ENCODE measurements around the gene FAF2. TPM values are rescaled to one million over a fixed set of nuclear protein-coding genes. Genes with fewer than 3 reads are reported as not detected.
"Not testable (repeated sequence)": the region's sequence is repeated elsewhere in the genome, so short reads cannot be mapped to it uniquely, and the experiment has no call there.

FAF2 gene
- total RNA-seq, 2 experiments from 2014 or later: 41.7 to 42.9 TPM

DNA sequence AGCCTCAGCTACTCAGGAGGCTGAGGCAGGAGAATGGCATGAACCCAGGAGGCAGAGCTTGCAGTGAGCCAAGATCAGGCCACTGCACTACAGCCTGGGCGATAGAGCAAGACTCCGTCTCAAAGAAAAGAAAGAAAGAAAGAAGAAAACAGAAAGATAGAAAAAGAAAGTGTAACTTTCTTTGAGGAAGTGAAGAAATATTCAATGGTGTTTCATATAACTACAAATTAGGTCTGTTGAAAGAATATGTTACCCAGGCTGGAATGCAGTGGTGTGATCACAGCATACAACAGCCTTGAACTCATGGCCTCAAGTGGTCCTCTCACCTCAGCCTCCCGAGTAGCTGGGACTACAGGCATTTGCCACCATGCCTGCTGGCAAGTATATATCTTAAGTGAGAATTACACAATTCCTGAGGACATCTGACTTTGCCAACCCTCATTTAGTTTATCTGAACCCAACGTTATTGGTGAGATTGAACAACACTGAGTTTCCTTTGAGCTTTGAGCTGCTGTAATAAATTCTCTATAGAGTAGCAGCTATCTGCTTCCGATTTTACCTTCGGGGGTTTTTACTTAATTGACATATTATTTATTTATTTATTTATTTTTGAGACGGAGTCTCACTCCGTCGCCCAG is 2.0 kb upstream of the FAF2 start:
- ChIA-PET POLR2A (interaction anchor here (1.2 kb wide), 1 partner anchor 23 kb away, joined by 3 read pairs; no protein-coding TSS in a partner anchor), CTCF (interaction anchor here (0.6 kb wide), 1 partner anchor 59 kb away, joined by 3 read pairs; no protein-coding TSS in a partner anchor)

DNA sequence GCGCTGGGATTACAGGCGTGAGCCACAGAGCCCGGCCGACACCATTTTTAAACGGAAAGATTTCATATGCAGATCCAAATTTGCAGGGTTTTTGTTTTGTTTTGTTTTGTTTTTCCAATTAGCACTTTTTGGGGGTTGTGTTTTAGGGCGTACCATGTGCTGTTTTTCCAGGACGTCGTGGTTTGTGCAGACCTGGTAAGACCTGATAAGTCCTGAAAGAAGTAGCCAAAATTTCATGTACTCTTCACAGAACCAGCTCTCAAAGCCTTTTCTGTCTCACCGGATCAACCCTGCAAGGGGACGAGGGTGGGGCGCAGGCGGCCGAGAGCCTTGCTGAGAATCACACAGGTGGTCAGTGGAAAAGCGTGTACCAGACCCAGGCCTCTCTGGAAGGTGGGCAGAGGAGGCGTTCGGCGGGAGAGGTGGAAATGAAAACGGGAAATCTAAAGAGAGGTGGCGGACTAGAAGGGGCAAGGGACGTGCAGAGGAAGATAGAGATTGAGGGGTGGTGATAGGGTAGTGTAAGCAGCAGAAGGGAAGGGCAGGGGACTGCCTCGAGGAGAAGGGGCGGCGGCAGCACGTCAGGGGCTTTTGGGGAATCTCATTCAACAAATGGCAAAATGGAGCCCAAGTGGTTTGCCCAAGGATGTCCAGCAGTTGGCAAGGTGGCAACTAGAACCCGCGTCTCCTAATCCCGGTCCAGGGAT is 1.1 kb upstream of the FAF2 start:
- CTCF ChIA-PET: interaction anchor here (0.6 to 2.4 kb wide), 15 partner anchors 9 to 559 kb away, joined by 3 to 16 read pairs (median 4); partner anchors contain the start of genes HIGD2A, KIAA1191, NOP16 and UIMC1
- POLR2A ChIA-PET: interaction anchor here (0.9 to 2.4 kb wide), 8 partner anchors 24 to 200 kb away, joined by 3 to 18 read pairs (median 6); partner anchors contain the start of genes CLTB, RNF44 and TSPAN17

DNA sequence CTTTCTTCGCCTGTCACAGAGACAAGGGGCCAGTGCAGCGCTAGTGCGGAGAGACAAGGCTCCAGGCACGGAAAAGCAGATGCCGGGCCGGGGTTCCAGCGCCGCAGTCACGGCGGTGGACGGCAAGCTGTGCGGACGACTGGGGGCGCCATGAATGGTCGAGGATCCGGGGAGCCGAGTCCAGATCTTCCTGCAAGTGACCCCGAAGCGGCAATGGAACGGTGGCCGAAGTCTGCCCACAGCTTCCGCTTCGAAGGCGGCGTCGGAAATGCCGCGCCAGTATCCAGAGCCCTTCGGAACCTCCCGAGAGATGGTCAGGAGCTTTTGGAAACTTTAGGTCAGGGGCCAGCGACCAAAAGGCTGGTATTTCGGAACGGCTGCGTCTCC is 601 bp upstream of the FAF2 start:
- CTCF ChIA-PET: interaction anchor here (0.7 to 2.4 kb wide), 16 partner anchors 10 to 559 kb away, joined by 3 to 16 read pairs (median 4); partner anchors contain the start of genes HIGD2A, KIAA1191, NOP16 and RNF44
- POLR2A ChIA-PET: interaction anchor here (0.9 to 2.4 kb wide), 8 partner anchors 24 to 200 kb away, joined by 3 to 18 read pairs (median 6); partner anchors contain the start of genes CLTB, RNF44 and TSPAN17

DNA sequence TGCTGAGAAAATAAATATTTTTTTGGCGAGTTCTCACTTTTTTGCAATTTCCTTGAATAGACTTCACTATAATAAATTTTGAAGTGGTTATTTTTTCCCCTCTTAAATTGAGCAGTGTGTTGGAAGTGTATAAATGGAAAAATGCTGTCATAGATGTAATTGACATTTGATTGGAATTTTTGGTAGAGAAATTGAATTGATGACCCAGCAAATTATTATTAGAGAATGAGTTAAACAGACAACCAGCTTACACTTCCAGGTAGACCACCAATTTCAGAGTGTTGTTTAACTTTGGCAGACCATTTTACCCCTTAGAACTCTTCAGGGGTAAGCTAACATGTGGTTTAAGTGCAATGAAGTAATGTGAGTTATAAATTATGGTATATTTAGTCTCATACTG is 1.9 kb downstream of the FAF2 start:
- CTCF ChIA-PET: no interaction called here
- POLR2A ChIA-PET: no interaction called here

DNA sequence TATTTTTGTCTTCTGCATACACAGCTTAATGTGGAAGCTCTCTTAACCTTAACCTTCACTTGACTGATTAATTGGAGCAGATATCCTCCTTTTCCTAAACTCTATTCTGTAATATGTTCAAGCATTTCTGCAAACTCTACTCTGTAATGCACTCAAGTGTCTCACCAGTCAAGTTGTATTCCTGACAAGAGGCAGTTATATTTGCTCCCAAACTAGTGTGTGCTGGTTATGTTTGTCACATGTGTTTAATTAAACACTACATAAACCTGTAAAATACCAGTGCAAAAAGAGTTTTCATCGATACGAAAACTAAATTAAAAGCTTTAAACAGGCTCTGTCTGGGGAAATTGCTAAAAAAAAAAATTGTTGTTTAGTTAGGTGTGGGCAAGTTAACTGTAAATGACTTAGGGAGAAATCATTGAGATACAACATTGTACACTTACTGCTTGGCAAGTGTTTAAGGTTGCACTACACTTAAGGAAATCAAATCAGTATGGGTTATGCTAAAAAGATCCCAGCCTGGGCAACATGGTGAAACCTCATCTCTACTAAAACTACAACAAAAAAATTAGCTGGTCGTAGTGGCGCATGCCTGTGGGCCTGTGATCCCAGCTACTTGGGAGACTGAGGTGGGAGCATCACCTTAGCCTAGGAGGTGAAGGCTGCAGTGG is 6.7 kb downstream of the FAF2 start:
- POLR2A ChIA-PET: no interaction called here
- CTCF ChIA-PET: interaction anchor here (0.7 kb wide), 1 partner anchor 59 kb away, joined by 3 read pairs; no protein-coding TSS in a partner anchor

DNA sequence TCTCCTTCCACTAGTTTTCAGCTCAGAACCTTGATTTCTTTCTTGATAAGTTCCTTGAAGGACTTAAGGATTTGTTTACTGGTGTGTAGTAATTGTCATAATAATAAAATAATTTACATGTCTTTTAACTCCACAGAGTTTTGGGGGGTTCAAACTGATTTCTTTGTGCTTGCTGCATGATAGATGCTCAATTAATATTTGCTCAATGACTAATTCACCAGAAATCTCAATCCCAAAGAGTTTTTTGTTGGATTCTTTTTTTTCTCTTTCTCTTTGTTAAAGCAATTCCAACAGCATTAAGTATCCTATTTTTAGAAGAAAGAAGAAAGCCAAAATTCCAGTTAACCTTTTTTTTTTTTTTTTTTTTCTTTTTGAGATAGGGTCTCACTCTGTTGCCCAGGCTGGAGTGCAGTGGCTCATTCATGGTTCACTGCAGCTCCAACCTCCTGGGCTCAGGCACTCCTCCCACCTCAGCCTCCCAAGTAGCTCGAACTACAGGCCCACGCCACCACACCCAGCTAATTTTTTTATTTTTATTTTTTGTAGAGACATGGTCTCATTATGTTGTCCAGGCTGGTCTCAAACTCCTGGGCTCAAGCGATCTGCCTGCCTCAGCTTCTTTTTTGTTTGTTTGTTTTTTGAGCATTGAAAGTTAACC is 10.8 kb downstream of the FAF2 start:
- CTCF ChIA-PET: no interaction called here

DNA sequence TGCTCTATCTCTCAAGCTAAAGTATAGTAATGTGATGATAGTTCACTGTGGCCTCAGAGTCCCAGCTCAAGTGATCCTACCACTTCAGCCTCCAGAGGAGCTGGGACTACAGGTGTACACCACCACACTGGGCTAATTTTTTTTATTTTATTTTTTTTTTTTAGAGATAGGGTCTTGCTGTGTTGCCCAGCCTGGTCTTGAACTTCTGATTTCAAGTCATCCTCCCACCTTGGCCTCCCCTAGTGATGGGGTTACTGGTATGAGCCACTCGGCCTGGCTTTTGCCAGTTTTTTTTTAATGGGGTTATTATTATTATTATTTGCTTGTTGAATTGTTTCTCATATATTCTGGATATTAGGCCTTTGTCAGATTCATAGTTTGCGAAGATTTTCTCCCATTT is 13.2 kb downstream of the FAF2 start:
- POLR2A ChIA-PET: interaction anchor here (0.6 kb wide), 1 partner anchor 13 kb away, joined by 3 read pairs; the partner anchor contains the start of gene FAF2
- CTCF ChIA-PET: interaction anchor here (1.4 kb wide), 1 partner anchor 13 kb away, joined by 5 read pairs; the partner anchor contains the start of gene FAF2

More for the DNA sequence above, 10.8 kb downstream of the FAF2 start:
- POLR2A ChIA-PET: no interaction called here

DNA sequence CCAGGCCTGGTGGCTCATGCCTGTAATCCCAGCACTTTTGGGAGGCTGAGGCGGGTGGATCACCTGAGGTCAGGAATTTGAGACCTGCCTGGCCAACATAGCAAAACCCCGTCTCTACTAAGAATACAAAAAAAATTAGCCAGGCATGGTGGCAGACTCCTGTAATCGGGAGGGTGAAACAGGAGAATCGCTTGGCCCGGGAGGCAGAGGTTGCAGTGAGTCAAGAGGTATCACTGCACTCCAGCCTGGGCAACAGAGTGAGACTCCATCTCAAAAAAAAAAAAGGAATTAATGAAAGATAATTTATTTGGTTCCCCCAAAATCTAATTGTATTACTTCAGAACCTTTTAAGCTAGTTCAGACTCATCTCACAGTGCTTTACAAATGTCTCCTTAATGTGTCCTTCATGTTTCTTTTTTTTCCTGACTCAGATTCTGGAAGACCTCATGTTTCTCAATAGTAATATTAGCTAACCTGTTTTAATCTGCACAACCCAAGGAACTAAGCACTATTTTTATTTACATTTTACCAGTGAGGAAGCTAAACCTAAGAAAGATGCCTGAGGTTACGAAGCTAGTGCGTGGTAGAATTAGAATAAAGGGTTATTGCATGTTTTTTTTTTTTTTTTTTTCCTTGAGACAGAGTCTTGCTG is 15.1 kb downstream of the FAF2 start:
- ChIA-PET CTCF (no interaction called here), POLR2A (interaction anchor here (0.6 kb wide), 2 partner anchors 62 to 70 kb away, joined by 3 read pairs; no protein-coding TSS in a partner anchor)

DNA sequence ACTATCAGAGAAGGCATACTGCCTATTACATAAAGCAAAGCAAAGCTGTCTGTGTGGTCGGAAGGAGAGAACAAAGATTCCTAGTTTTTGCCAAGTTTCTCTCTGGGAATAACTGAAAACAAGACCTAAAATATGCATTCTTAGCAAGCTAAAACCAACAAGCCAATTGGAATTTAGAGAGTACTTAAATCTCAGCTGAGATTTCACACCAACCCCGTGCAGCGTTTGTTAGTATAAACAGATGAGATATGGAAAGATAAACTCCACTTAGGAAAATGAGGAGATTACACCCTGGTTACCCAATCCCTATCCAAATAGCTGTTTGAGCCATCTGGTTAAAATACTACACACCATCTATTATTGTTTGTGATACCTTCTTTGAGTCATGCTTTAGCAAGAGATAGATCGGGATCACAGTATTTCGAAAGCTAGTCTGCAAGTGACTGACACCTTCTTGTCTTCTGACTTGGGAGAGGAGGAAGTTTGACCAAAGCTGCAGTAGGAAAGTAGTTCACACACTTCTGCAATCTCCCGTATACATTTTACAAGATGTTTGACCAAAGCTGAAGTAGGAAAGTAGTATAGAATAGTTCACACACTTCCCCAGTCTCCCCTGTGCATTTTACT is 18.2 kb downstream of the FAF2 start:
- ChIA-PET CTCF (interaction anchor here (1.5 kb wide), 1 partner anchor 18 kb away, joined by 5 read pairs; the partner anchor contains the start of gene FAF2), POLR2A (no interaction called here)

DNA sequence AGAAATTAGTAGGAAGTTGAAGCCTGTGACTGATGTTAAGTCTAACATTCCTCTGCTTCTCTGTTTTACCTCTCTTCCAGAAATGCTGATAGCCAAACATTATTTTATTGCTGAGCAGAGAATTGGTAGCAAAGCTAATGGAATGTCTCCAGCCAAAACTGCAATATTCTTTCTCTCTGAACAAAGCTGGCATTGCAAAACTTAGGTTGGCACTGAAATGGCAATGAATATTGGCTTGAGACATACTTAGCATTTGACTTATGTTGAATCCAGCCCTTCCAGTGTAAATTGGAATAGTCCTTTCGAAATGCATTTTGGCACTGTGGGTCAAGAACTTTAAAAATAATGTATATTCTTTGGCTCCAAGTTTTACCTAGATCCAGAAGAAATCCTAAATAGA is 21.1 kb downstream of the FAF2 start:
- ChIA-PET CTCF (no interaction called here), POLR2A (interaction anchor here (0.6 kb wide), 1 partner anchor 108 kb away, joined by 5 read pairs; no protein-coding TSS in a partner anchor)

DNA sequence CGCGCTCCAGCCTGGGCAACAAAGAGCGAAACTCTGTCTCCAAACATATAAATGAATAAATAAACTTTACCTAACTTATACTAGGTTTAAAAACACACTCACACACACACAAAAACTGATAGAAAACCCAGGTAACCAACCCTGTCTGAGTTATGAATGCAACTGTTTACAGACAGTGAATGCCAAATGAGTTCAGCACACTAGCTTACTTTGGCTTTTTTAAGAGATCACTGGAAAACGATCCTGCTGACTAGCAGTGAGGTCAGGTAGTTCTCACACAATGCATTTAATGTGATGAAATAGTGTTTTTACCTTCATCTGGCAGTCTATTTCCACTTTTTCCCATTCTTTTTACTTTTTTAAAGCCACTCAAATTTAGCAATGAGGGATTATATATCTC is 22.4 kb downstream of the FAF2 start:
- ChIA-PET POLR2A (no interaction called here), CTCF (no interaction called here)

DNA sequence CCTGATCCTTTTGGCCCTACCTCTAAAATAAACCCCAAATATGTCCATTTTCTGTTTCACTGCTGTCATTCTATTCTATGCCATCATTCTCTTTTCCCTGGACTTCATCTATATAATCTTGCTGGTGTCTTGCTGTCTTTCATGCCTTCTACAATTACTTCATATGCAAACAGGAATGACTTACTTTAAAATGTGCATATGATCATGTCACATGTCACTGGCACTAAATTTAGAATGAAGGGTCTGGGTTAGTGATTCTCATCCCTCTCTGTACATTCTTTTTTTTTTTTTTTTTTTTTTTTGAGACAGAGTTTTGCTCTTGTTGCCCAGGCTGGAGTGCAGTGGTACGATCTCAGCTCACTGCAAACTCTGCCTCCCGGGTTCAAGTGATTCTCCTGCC is 22.9 kb downstream of the FAF2 start:
- ChIA-PET POLR2A (no interaction called here), CTCF (no interaction called here)

DNA sequence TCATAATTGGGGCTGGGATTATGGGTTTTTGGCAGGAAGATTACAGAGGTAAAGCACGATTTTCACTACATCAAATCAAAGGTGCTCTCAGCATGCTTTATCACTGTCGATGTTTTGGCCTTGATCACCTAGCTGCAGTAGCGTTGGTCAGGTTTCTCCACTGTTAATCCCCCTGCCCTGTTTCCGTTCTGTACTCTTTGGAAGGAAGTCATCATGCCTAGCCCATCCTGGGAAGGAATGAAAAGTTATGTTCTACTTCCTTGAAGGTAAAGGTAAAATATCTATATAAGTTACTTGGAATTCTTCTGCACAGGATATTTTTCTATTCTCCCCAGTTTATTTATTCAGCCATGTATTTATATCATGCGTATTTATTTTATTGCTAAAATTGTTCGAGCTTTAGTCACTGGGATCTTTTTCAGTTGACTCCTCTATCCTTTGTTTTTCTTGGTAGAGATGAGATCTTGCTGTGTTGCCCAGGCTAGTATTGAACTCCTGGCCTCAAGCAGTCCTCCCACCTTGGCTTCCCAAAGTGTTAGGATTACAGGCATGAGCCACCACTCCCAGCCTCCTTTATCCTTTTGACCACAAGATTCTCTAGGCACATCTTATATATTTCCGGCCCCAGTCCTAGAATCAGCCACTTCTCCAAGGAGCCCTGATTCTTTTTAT is 25.3 kb downstream of the FAF2 start:
- CTCF ChIA-PET: no interaction called here
- POLR2A ChIA-PET: no interaction called here

DNA sequence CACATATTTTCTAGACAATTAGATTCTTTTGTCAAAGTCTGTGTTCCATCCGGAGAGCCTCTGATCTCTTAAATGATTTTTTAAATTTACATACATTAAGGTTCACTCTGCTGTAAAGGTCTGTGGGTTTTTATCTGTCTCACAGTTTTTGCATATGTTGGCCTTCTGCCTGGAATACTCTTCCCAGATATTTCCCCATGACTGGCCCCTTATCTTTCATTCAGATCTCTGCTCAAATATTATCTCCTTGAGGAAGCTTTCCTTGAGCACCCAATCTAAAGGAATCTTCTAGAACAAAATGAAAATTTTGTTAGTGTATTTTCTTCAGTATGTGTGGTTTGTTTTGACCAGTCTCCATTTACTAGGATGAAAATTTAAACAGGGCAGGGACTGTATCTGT is 26.3 kb downstream of the FAF2 start:
- ChIA-PET POLR2A (no interaction called here), CTCF (no interaction called here)

DNA sequence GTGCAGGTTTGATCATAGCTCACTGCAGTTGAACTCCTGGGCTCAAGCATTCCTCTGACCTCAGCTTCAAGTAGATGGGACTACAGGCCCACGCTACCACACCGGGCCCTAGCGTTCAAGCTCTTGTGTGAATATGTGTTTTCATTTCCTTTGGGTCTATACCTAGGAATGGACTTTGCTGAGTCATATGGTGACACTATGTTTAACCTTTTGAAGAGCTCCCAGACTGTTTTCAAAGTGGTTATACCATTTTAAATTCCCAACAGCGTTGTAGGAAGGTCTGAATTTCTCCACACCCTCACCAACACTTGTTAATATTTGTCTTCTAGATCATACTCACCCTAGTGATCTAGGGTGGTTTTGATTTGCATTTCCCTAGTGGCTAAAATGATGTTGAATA is 33.5 kb downstream of the FAF2 start:
- POLR2A ChIA-PET: no interaction called here
- CTCF ChIA-PET: no interaction called here

DNA sequence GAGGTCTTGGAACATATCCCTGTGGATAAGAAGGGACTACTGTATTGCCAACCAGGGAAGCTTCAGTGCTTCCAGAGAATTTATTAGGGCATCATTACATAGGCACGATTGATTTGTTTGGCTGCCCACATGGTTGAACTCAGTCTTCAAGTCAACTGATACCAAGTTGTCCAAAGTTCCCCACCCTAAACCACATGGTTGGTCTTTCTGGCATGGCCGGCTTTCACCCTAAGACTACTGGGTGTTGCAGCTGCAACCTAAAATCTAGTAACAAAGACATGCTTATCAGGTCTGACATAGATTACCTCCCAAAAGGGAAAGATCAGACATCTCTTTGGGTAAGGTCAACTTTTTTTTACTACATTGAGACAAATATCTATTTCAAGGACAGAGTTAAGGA is 37.0 kb downstream of the FAF2 start:
- ChIA-PET CTCF (no interaction called here), POLR2A (no interaction called here)

DNA sequence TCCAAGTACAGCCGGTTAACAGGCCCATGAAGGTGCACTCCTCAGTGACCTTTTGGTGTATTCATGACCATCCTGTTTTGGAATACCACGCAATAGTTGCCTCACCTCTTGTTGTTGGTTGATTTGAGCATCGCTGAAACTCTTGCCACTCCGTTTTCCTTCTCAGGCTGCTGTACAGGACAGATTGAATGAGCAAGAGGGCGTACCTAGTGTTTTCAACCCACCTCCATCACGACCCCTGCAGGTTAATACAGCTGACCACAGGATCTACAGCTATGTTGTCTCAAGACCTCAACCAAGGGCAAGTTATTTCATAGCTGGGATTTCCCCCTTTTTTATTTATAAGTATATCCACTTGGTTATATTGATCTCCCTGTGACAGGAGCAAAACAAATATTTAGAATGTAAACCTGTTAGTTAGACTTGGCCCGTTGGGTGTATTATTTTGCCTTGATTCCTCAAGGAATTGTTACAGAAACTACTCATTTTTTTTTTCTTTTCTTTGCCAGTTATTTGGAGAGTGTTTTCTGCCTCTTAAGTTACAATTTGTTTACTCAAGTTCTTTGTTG is 38.1 kb downstream of the FAF2 start:
- POLR2A ChIA-PET: no interaction called here
- CTCF ChIA-PET: no interaction called here

DNA sequence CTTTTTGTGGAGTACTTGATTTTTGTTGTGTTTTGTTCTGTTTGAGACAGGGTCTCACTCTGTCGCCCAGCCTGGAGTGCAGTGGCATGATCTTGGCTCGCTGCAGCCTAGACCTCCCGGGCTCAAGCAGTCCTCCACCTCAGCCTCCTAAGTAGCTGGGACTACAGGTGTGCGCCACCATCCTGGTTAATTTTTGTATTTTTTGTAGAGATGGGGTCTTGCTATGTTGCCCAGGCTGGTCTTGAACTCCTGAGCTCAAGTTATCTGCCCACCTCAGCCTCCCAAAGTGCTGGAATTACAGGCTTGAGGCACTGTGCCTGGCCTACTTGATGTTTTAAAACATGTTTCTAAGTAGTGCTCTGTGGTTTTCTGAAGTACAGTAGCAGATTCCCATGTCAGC is 39.0 kb downstream of the FAF2 start:
- CTCF ChIA-PET, POLR2A ChIA-PET: not testable (repeated sequence)
